Activated CD8-positive, alpha-beta memory T cell treated with anti-CD3 and anti-CD28 coated beads for 36 hours (primary cell): ENCODE data around the gene TMEM95. TPM values are rescaled to one million over a fixed set of nuclear protein-coding genes. Genes with fewer than 3 reads are reported as not detected.

Source experiments
- CTCF ChIA-PET: fragments of 350-600 bp; sonication (Branson Sonifier 250); formaldehyde crosslinking; loops from one replicate; lab custom pipeline; 2021; ENCODE audit warnings: antibody characterized with exemption; lab: Charles Lee
- POLR2A ChIA-PET: fragments of 350-600 bp; sonication (Branson Sonifier 250); formaldehyde crosslinking; loops from one replicate; lab custom pipeline; 2021; ENCODE audit warnings: antibody characterized with exemption; lab: Charles Lee
- total RNA-seq, 2 experiments: library from RNA; stranded (reverse); gene quantifications; one replicate each; pipeline ENCODE4 v1.2.3, GENCODE V29; 2021

TMEM95 gene
- total RNA-seq, 2 experiments from 2014 or later = not detected

DNA sequence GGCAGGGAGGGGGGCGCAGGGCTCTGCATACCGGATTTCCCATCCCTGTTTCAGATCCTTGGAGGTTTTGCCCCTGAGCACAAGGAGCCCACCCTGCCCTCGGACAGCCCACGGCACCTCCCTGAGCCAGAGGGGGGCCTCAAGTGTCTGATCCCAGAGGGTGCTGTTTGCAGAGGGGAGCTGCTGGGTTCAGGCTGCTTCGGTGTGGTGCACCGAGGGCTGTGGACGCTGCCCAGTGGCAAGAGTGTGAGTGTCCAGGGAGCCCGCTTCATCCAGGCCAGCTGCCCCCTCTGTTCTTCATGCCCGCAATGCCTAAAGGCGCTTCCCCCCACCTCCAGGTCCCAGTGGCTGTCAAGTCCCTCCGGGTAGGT is 28.4 kb downstream of the TMEM95 start:
- ChIA-PET CTCF (interaction anchor here (1.2 to 1.5 kb wide), 2 partner anchors 11 to 53 kb away, joined by 4 to 9 read pairs; partner anchors contain the start of gene PLSCR3), POLR2A (no interaction called here)

- ChIA-PET CTCF (interaction anchor here (1.1 to 1.5 kb wide), 6 partner anchors 10 to 131 kb away, joined by 3 to 9 read pairs (median 4); partner anchors contain the start of genes PLSCR3 and TMEM256), POLR2A (interaction anchor here (0.5 to 0.9 kb wide), 4 partner anchors 10 to 301 kb away, joined by 3 to 4 read pairs (median 3); partner anchors contain the start of genes PLSCR3 and TMEM256)
Observed at GRCh38 chr17:7383742-7384488, 29.0 kb downstream of the TMEM95 start.

DNA sequence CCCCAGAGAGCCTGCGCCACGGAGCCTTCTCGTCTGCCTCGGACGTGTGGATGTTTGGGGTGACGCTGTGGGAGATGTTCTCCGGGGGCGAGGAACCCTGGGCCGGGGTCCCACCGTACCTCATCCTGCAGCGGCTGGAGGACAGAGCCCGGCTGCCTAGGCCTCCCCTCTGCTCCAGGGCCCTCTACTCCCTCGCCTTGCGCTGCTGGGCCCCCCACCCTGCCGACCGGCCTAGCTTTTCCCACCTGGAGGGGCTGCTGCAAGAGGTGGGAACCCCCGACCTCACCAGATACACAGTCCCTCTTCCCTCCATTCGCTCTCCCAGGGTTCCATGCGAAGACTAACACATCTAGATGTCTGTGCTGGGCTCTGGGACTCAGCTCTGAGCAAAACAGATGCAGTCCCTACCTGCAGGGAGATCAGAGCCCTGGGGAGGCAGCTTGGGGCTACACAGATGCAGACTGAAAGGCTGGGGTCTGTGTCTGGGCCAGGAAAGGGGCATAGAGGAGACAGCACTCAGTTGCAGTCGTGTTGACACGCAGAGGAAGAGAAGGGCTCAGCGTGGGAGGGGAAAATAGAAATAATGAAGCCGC is 29.6 kb downstream of the TMEM95 start:
- ChIA-PET CTCF (interaction anchor here (1.1 to 1.5 kb wide), 5 partner anchors 9 to 130 kb away, joined by 3 to 9 read pairs (median 3); partner anchors contain the start of genes PLSCR3 and TMEM256), POLR2A (interaction anchor here (0.5 to 0.9 kb wide), 4 partner anchors 10 to 300 kb away, joined by 3 to 4 read pairs (median 3); partner anchors contain the start of genes PLSCR3 and TMEM256)

GRCh38 chr17:7388856-7389255 is 33.9 kb downstream of the TMEM95 start:
- CTCF ChIA-PET = interaction anchor here (1.0 to 1.2 kb wide), 3 partner anchors 11 to 33 kb away, joined by 3 to 5 read pairs (median 4); no protein-coding TSS in a partner anchor
- POLR2A ChIA-PET = no interaction called here

- ChIA-PET CTCF (interaction anchor here (1.0 to 2.4 kb wide), 3 partner anchors 34 to 170 kb away, joined by 3 to 6 read pairs (median 4); no protein-coding TSS in a partner anchor), POLR2A (no interaction called here)
Observed at GRCh38 chr17:7389924-7390910, 35.3 kb downstream of the TMEM95 start.

GRCh38 chr17:7391307-7391706 is 36.4 kb downstream of the TMEM95 start:
- ChIA-PET CTCF (interaction anchor here (1.3 to 2.4 kb wide), 2 partner anchors 35 to 46 kb away, joined by 4 to 6 read pairs; no protein-coding TSS in a partner anchor), POLR2A (no interaction called here)

DNA sequence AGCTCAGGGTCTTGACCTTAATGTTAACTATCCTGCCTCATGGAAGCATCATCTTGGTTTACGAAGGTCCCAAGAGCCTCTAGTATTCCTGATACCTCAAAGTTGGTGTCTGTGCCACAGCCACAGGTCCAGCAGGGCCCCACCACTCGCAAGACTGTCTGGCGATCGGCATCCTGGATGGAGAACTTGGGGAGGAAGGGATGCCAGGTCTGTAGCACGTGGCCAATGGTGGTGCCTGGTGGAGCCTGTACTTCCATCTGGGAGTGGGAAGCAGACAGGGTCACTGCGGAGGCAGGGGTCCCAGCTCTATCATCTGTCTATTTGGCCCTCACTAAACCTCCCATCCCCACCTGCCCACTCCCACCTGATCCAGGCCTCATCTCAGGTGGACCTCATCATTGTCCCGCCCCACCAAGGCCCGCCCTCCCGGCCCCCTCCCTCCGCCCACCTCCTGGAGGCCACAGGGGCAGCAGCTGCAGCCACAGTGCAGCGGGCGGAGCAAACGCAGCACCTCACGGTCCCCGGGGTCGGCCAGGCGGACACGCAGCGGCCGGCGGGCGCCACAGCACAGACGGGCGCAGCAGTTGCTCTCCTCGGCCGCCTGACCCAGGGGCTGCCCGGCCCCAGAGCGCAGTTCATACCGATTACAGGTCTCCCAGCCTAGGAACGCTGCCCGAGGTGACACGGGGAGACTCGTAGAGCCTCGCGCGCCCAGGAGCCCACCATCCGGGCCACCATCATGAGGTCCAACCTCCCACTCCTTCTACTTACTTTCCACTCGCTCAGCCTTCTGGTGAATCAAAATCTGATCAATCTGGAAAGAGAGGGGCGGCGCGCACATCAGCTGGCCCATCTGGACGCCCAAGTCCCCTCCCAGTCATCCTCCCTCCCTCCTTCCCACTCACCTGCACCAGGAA is 38.0 kb downstream of the TMEM95 start:
- POLR2A ChIA-PET = interaction anchor here (1.5 kb wide), 1 partner anchor 11 kb away, joined by 9 read pairs; the partner anchor contains the start of gene TMEM256
- CTCF ChIA-PET = interaction anchor here (1.6 to 2.4 kb wide), 3 partner anchors 9 to 44 kb away, joined by 5 to 9 read pairs (median 6); partner anchors contain the start of gene TMEM95

GRCh38 chr17:7393613-7394451 is 38.9 kb downstream of the TMEM95 start:
- CTCF ChIA-PET = interaction anchor here (1.3 to 1.7 kb wide), 3 partner anchors 10 to 41 kb away, joined by 3 to 9 read pairs (median 5); partner anchors contain the start of genes TMEM102 and TMEM95
- POLR2A ChIA-PET = interaction anchor here (1.1 to 1.5 kb wide), 4 partner anchors 10 to 90 kb away, joined by 3 to 9 read pairs (median 3); partner anchors contain the start of genes POLR2A, TMEM256 and ZBTB4

GRCh38 chr17:7394452-7395191 is 39.7 kb downstream of the TMEM95 start, which contains the start of gene PLSCR3:
PLSCR3 (minus strand) TSS chr17:7394525; CDS start chr17:7394110, 415 bp downstream.
- POLR2A ChIA-PET = interaction anchor here (1.1 to 1.5 kb wide), 4 partner anchors 9 to 90 kb away, joined by 3 to 9 read pairs (median 3); partner anchors contain the start of genes POLR2A, TMEM256 and ZBTB4
- CTCF ChIA-PET = interaction anchor here (1.0 to 1.7 kb wide), 4 partner anchors 11 to 85 kb away, joined by 3 to 9 read pairs (median 4); partner anchors contain the start of genes TMEM102, TMEM95 and ZBTB4

- CTCF ChIA-PET = interaction anchor here (1.2 kb wide), 1 partner anchor 41 kb away, joined by 3 read pairs; the partner anchor contains the start of gene TMEM95
- POLR2A ChIA-PET = no interaction called here
Observed at GRCh38 chr17:7396147-7396546, 41.2 kb downstream of the TMEM95 start.

GRCh38 chr17:7398612-7399011 is 43.7 kb downstream of the TMEM95 start:
- ChIA-PET CTCF (interaction anchor here (0.7 to 1.3 kb wide), 2 partner anchors 38 to 163 kb away, joined by 3 read pairs; no protein-coding TSS in a partner anchor), POLR2A (interaction anchor here (1.0 kb wide), 1 partner anchor 175 kb away, joined by 3 read pairs; no protein-coding TSS in a partner anchor)

DNA sequence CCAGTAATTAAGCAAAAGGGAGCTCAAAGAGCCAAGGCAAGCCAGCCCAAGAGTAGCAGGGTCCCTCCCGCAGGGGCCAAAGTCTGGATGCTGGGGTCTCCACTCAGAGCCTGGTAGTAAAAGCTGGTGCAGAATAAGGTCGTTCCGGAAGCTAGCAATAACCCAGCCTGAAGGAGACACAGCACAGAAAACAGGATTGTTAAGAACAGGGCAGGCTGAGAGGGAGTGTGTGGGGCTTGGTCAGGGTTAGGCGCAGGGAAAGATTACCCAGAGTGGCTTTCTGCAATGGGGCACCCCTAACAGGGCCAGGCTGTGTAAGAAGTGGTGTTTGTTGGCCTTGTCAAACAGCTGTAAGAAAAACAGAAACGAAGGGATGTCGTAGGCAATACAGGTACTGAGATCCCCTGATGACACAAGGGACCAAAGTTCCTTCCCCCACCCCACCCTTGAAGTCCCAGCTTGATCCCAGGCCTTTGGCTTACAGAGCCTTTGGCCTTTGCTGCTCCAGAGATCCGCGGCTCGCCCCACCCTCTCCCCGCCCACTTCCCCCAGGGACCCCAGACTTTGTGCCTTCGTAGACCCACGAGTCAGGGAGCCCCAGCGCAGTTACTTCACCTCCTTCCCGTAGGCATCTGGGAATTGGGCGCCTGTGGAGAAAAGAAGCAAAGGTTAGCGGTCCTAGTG is 48.2 kb downstream of the TMEM95 start:
- ChIA-PET CTCF (interaction anchor here (0.8 to 2.3 kb wide), 3 partner anchors 33 to 158 kb away, joined by 3 to 9 read pairs (median 4); partner anchors contain the start of gene TMEM102), POLR2A (interaction anchor here (0.8 to 1.8 kb wide), 4 partner anchors 9 to 283 kb away, joined by 3 to 10 read pairs (median 6); partner anchors contain the start of gene PLSCR3)

DNA sequence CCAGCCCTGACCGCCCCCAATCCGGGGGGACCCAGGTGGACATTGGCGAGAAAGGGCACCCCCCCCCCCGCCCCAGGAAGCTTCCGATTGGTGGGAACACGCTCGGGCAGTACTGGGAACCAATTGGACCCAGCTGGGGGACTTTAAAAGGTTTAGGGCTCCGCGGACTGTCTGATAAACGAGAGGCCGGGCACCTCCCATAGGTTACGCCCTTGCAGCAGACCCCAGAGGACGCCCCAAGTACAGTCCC is 48.7 kb downstream of the TMEM95 start:
- CTCF ChIA-PET = interaction anchor here (0.5 to 2.3 kb wide), 8 partner anchors 19 to 283 kb away, joined by 3 to 9 read pairs (median 3); partner anchors contain the start of gene TMEM102
- POLR2A ChIA-PET = interaction anchor here (0.8 to 1.8 kb wide), 7 partner anchors 10 to 282 kb away, joined by 3 to 10 read pairs (median 4); partner anchors contain the start of genes PLSCR3 and POLR2A
